Vagina (tissue), 2 donors: ENCODE results near the gene C1QL2.

Experiments used
- POLR2A ChIP-seq, 2 donors: fragments of 450-650 bp; IDR thresholded peaks; one replicate each; pipeline ENCODE4 v1.6.1; 2017; ENCODE audit warnings: antibody characterized with exemption in 2 of 2, mild to moderate bottlenecking in 2 of 2, moderate library complexity in 2 of 2
- TF ChIP-seq, protein P1 (sequence below), 3 experiments: fragments of 450-650 bp in 2 of 3; fragments of 200-600 bp in 1 of 3; sonication (generic) in 1 of 3; IDR thresholded peaks; one replicate each; pipeline ENCODE4 v1.5.1; 2017 to 2019; ENCODE audit warnings: antibody characterized with exemption in 3 of 3, mild to moderate bottlenecking in 2 of 3, moderate library complexity in 2 of 3

GRCh38 chr2:119174993-119175347 is 16.4 kb upstream of the C1QL2 start:
- TF ChIP-seq, protein P1, sequence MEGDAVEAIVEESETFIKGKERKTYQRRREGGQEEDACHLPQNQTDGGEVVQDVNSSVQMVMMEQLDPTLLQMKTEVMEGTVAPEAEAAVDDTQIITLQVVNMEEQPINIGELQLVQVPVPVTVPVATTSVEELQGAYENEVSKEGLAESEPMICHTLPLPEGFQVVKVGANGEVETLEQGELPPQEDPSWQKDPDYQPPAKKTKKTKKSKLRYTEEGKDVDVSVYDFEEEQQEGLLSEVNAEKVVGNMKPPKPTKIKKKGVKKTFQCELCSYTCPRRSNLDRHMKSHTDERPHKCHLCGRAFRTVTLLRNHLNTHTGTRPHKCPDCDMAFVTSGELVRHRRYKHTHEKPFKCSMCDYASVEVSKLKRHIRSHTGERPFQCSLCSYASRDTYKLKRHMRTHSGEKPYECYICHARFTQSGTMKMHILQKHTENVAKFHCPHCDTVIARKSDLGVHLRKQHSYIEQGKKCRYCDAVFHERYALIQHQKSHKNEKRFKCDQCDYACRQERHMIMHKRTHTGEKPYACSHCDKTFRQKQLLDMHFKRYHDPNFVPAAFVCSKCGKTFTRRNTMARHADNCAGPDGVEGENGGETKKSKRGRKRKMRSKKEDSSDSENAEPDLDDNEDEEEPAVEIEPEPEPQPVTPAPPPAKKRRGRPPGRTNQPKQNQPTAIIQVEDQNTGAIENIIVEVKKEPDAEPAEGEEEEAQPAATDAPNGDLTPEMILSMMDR (IDR thresholded peaks at IDR 0.05): no peak
- no peak for TF ChIP-seq POLR2A (IDR thresholded peaks at IDR 0.05)
